ENCODE measurements around the gene FAM170B.

DNA sequence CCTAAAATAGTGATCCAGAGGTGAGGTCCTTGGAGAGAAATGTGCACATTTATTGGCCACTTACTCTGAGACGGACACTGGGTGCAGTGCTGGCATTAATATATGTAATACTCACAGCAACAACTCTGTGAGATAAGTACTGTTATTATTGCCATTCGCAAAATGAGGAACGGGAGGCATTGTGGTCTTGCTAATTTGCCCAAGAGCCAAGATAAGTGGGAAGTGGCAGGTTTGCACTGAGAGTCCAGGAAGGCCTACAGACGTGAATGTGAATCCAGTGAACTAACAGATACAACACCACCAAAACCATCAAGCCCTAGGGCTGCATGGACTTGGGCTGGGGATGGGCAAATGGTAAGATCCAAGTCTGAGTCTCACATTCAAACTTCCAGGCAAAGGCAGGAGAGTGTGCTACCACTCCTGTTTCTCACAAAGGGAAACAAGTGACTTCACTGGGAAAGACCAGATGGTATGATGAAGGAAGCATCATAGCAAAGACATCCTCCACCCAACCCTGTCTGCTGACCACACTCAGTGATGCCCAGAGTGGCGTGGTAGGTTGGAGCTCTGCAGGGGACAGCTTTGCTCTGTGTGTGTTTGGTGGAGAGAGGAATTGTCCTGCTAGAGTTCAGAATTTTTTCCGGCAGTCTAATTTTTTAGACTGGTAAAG lies 35.1 kb upstream of the FAM170B start:
- TF ChIP-seq POLR2A (IDR thresholded peaks at IDR 0.05; ENCODE audit: low read depth, low read length), result no peak
- TF ChIP-seq, protein P1, sequence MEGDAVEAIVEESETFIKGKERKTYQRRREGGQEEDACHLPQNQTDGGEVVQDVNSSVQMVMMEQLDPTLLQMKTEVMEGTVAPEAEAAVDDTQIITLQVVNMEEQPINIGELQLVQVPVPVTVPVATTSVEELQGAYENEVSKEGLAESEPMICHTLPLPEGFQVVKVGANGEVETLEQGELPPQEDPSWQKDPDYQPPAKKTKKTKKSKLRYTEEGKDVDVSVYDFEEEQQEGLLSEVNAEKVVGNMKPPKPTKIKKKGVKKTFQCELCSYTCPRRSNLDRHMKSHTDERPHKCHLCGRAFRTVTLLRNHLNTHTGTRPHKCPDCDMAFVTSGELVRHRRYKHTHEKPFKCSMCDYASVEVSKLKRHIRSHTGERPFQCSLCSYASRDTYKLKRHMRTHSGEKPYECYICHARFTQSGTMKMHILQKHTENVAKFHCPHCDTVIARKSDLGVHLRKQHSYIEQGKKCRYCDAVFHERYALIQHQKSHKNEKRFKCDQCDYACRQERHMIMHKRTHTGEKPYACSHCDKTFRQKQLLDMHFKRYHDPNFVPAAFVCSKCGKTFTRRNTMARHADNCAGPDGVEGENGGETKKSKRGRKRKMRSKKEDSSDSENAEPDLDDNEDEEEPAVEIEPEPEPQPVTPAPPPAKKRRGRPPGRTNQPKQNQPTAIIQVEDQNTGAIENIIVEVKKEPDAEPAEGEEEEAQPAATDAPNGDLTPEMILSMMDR (IDR thresholded peaks at IDR 0.05; ENCODE audit: extremely low read depth in 1 of 2, insufficient read depth in 1 of 2, low read depth in 1 of 2, low read length in 2 of 2), result no peak

Measured in endothelial cell of umbilical vein (primary cell).